PC-9 (cell line): Measurements from ENCODE around the gene ATP8B1. TPM values are rescaled to one million over a fixed set of nuclear protein-coding genes. Genes with fewer than 3 reads are reported as not detected.

Experiments used
- BruUV-seq: library from RNA; stranded (reverse); fragments of 400-500 nt; replicated peaks from 2 replicates; lab custom pipeline; 2021; lab: Mats Ljungman, UMichigan
- CTCF ChIA-PET: fragments of 300-600 bp; sonication (Branson Sonifier 250); formaldehyde crosslinking; loops from one replicate; lab custom pipeline; 2022; ENCODE audit warnings: antibody characterized with exemption; lab: Charles Lee
- POLR2A ChIA-PET: fragments of 300-600 bp; sonication (Branson Sonifier 250); formaldehyde crosslinking; loops from one replicate; lab custom pipeline; 2022; ENCODE audit warnings: antibody characterized with exemption; ENCODE audit not compliant: unreplicated experiment; lab: Charles Lee
- DNase-seq, 2 experiments: peaks; one replicate each; pipeline versions ENCODE4 v3.0.0 to v3.0.0-alpha.2; 2015 to 2022; ENCODE audit warnings: mixed read lengths in 1 of 2
- H2AFZ ChIP-seq: fragments of 200-600 bp; sonication (generic); 2 replicates; pipeline ENCODE4 v1.8.1; 2017; ENCODE audit warnings: antibody characterized with exemption
- H3F3A ChIP-seq: fragments of 200-600 bp; sonication (generic); 2 replicates; pipeline ENCODE4 v1.8.1; 2017; ENCODE audit warnings: antibody characterized with exemption, mild to moderate bottlenecking, low read depth; ENCODE audit not compliant: insufficient read depth
- H3K27ac ChIP-seq: fragments of 200-600 bp; sonication (generic); 2 replicates; pipeline ENCODE4 v1.6.1; 2016; ENCODE audit warnings: mixed run types
- H3K27me3 ChIP-seq: fragments of 200-600 bp; sonication (generic); 2 replicates; pipeline ENCODE4 v1.6.1; 2016; ENCODE audit warnings: low read depth, mixed run types; ENCODE audit not compliant: insufficient read depth
- H3K36me3 ChIP-seq: fragments of 200-600 bp; sonication (generic); 2 replicates; pipeline ENCODE4 v1.6.1; 2016; ENCODE audit warnings: low read depth, mixed run types
- H3K4me1 ChIP-seq: fragments of 200-600 bp; sonication (generic); replicated peaks from 2 replicates; pipeline ENCODE4 v1.6.1; 2016; ENCODE audit warnings: mixed run types; ENCODE audit not compliant: insufficient read depth
- H3K4me2 ChIP-seq: fragments of 200-600 bp; sonication (generic); 2 replicates; pipeline ENCODE4 v1.6.1; 2017; ENCODE audit warnings: mixed run types
- H3K4me3 ChIP-seq: fragments of 200-600 bp; sonication (generic); 2 replicates; pipeline ENCODE4 v1.6.1; 2016; ENCODE audit warnings: mixed run types
- H3K79me2 ChIP-seq: fragments of 200-600 bp; sonication (generic); 2 replicates; pipeline ENCODE4 v1.6.1; 2017; ENCODE audit warnings: low read depth, mixed run types
- H3K9me2 ChIP-seq: fragments of 200-600 bp; sonication (generic); 2 replicates; pipeline ENCODE4 v1.8.1; 2017; ENCODE audit warnings: mild to moderate bottlenecking; ENCODE audit not compliant: insufficient read depth
- H3K9me3 ChIP-seq: fragments of 200-600 bp; sonication (generic); 2 replicates; pipeline ENCODE4 v1.8.1; 2016; ENCODE audit warnings: low read depth; ENCODE audit not compliant: insufficient read depth
- H4K20me1 ChIP-seq: fragments of 200-600 bp; sonication (generic); 2 replicates; pipeline ENCODE4 v1.8.1; 2017; ENCODE audit not compliant: insufficient read depth
- CTCF ChIP-seq: fragments of 200-600 bp; sonication (generic); conservative IDR thresholded peaks from 2 replicates; pipeline ENCODE4 v1.6.1; 2017; ENCODE audit warnings: mixed run types, antibody characterized with exemption, mild to moderate bottlenecking, moderate library complexity
- EZH2 ChIP-seq: fragments of 200-600 bp; sonication (generic); IDR thresholded peaks from 2 replicates; pipeline ENCODE4 v1.8.0; 2017; ENCODE audit warnings: antibody characterized with exemption, low read depth
- intact Hi-C: fragments of 100-400 bp; cut with micrococcal nuclease; formaldehyde crosslinking; loops from one replicate; pipeline ENCODE4 v1.10.0; 2022; ENCODE audit not compliant: unreplicated experiment
- total RNA-seq: library from RNA; stranded (reverse); gene quantifications from 2 replicates; pipeline ENCODE4 v1.2.3, GENCODE V29; 2021

Gene ATP8B1
- total RNA-seq, 1 experiment from 2014 or later = 23.4 TPM

- no TSS peak for BruUV-seq
- Histone ChIP-seq H3K79me2 (no peaks in the 10 kb centered on the region), H3K27ac (no peak overlapping the region), H3F3A (no peaks in the 10 kb centered on the region), H3K4me3 (no peak overlapping the region), H2AFZ (no peak overlapping the region), H3K4me2 (no peak overlapping the region), H3K4me1 (no peaks in the 10 kb centered on the region), H3K9me3 (no peaks in the 10 kb centered on the region), H4K20me1 (no peaks in the 10 kb centered on the region), H3K36me3 (peaks cover 15% of the 10 kb centered on the region), H3K27me3 (no peaks in the 10 kb centered on the region), H3K9me2 (no peaks in the 10 kb centered on the region)
- intact Hi-C loops = no loop called here
- DNase-seq = no peak
- CTCF ChIA-PET = no interaction called here
- POLR2A ChIA-PET = interaction anchor here (0.6 kb wide), 1 partner anchor 1013 kb away, joined by 3 read pairs; no protein-coding TSS in a partner anchor
- TF ChIP-seq EZH2 (no peak), CTCF (no peak)
Measured at GRCh38 chr18:57670046-57670445, 133.1 kb downstream of the ATP8B1 start.

- Histone ChIP-seq H3K9me2 (no peaks in the 10 kb centered on the region), H3K79me2 (no peaks in the 10 kb centered on the region), H2AFZ (no peak overlapping the region), H3K4me3 (no peak overlapping the region), H3F3A (no peaks in the 10 kb centered on the region), H3K36me3 (peaks cover 13% of the 10 kb centered on the region), H3K27ac (no peak overlapping the region), H4K20me1 (no peaks in the 10 kb centered on the region), H3K4me2 (no peak overlapping the region), H3K27me3 (no peaks in the 10 kb centered on the region), H3K9me3 (no peaks in the 10 kb centered on the region), H3K4me1 (no peaks in the 10 kb centered on the region)
- no peak for DNase-seq
- CTCF ChIA-PET = no interaction called here
- intact Hi-C loops = no loop called here
- POLR2A ChIA-PET = no interaction called here
- no TSS peak for BruUV-seq
- TF ChIP-seq CTCF (no peak), EZH2 (no peak)
Measured at GRCh38 chr18:57668021-57668420, 135.1 kb downstream of the ATP8B1 start.

GRCh38 chr18:57666818-57667497 is 136.2 kb downstream of the ATP8B1 start:
- H3K27me3 ChIP-seq = no peaks in the 10 kb centered on the region
- TF ChIP-seq EZH2 (no peak), CTCF (no peak)
- no peaks in the 10 kb centered on the region for H3K79me2 ChIP-seq
- no peak overlapping the region for H3K27ac ChIP-seq
- H3F3A ChIP-seq = no peaks in the 10 kb centered on the region
- H3K36me3 ChIP-seq = peaks cover 14% of the 10 kb centered on the region
- no peak overlapping the region for H3K4me3 ChIP-seq
- no peaks in the 10 kb centered on the region for H3K9me3 ChIP-seq
- BruUV-seq = no TSS peak
- CTCF ChIA-PET = interaction anchor here (0.7 kb wide), 1 partner anchor 220 kb away, joined by 15 read pairs; no protein-coding TSS in a partner anchor
- no peak overlapping the region for H2AFZ ChIP-seq
- no peaks in the 10 kb centered on the region for H3K9me2 ChIP-seq
- H3K4me1 ChIP-seq = no peaks in the 10 kb centered on the region
- H4K20me1 ChIP-seq = no peaks in the 10 kb centered on the region
- DNase-seq = no peak
- intact Hi-C loops = no loop called here
- POLR2A ChIA-PET = no interaction called here
- H3K4me2 ChIP-seq = no peak overlapping the region
